GM12878 (cell line): ENCODE results near the gene SIT1. TPM values are rescaled to one million over a fixed set of nuclear protein-coding genes. Genes with fewer than 3 reads are reported as not detected.

ENCODE experiments used
- CHD1 ChIP-seq: IDR thresholded peaks from 2 replicates; pipeline ENCODE4 v1.6.1; 2012; ENCODE audit warnings: low read depth, low read length, improper control_type of control experiment
- CHD2 ChIP-seq: IDR thresholded peaks from 2 replicates; pipeline ENCODE4 v1.6.1; 2011; ENCODE audit warnings: low read depth, low read length, improper control_type of control experiment, borderline replicate concordance
- ETV6 ChIP-seq, 2 experiments: fragments of 450-650 bp in 1 of 2; IDR thresholded peaks in 1 of 2; conservative IDR thresholded peaks in 1 of 2; 2 replicates each; pipeline ENCODE4 v1.6.1; 2014; ENCODE audit warnings: antibody characterized with exemption in 1 of 2, borderline replicate concordance in 1 of 2, low read depth in 1 of 2, mild to moderate bottlenecking in 1 of 2, moderate library complexity in 1 of 2
- HCFC1 ChIP-seq: fragments of 150-350 bp; IDR thresholded peaks from 2 replicates; pipeline ENCODE4 v1.6.1; 2014; ENCODE audit warnings: low read length
- KLF5 ChIP-seq: fragments of 450-650 bp; IDR thresholded peaks from 2 replicates; pipeline ENCODE4 v1.6.1; 2014; ENCODE audit warnings: mild to moderate bottlenecking; ENCODE audit not compliant: partially characterized antibody
- MEF2B ChIP-seq: fragments of 450-650 bp; IDR thresholded peaks from 2 replicates; pipeline ENCODE4 v1.6.1; 2018; ENCODE audit warnings: mild to moderate bottlenecking, moderate library complexity; ENCODE audit not compliant: partially characterized antibody, poor library complexity, severe bottlenecking
- MXI1 ChIP-seq: fragments of 150-350 bp; IDR thresholded peaks from 2 replicates; pipeline ENCODE4 v1.6.1; 2011; ENCODE audit warnings: low read depth, mild to moderate bottlenecking, inconsistent platforms, low read length, improper control_type of control experiment
- POLR2A ChIP-seq: IDR thresholded peaks from 2 replicates; pipeline ENCODE4 v1.6.1; 2011; ENCODE audit warnings: low read depth, mild to moderate bottlenecking, low read length
- RAD21 ChIP-seq: IDR thresholded peaks from 2 replicates; pipeline ENCODE4 v1.6.1; 2011; ENCODE audit warnings: mild to moderate bottlenecking, low read depth, low read length, moderate library complexity; ENCODE audit not compliant: insufficient read depth
- RBBP5 ChIP-seq: fragments of 200-600 bp; sonication (generic); conservative IDR thresholded peaks from 2 replicates; pipeline ENCODE4 v1.6.1; 2016
- SREBF1 ChIP-seq: IDR thresholded peaks from 2 replicates; pipeline ENCODE4 v1.6.1; 2012; ENCODE audit warnings: mild to moderate bottlenecking, low read length
- YBX1 ChIP-seq: fragments of 450-650 bp; IDR thresholded peaks from 2 replicates; pipeline ENCODE4 v1.6.1; 2016; ENCODE audit warnings: antibody characterized with exemption
- ZSCAN29 ChIP-seq: fragments of 450-650 bp; IDR thresholded peaks from 2 replicates; pipeline ENCODE4 v1.6.1; 2017; ENCODE audit warnings: mild to moderate bottlenecking, moderate library complexity
- polyA plus RNA-seq, 11 experiments: library from polyadenylated mRNA; depleted of rRNA in 4 of 11; unstranded in 6 of 11; stranded (reverse) in 5 of 11; fragments of >200 nt; fragmentation: Nextera tagmentation in 4 of 11; fragmentation: Illumina TruSeq in 1 of 11; extraction: Ambion mirVana in 4 of 11; extraction: Trizol in 1 of 11; gene quantifications; 1 replicate in 1 of 11; 2 replicates in 10 of 11; pipeline versions ENCODE4 v1.2.1 to v1.2.3, GENCODE V29; 2011 to 2016; ENCODE audit warnings: inconsistent platforms in 2 of 11, missing spikeins in 2 of 11, low read depth in 1 of 11
- total RNA-seq, 4 experiments: library from RNA; depleted of rRNA in 3 of 4; stranded (reverse); fragments of >200 nt in 3 of 4; fragmentation: Illumina TruSeq in 1 of 4; extraction: Trizol in 1 of 4; gene quantifications; 2 replicates each; pipeline versions ENCODE4 v1.2.1 to v1.2.3, GENCODE V29; 2013 to 2021
- TF ChIP-seq, protein P1 (sequence below): fragments of 450-650 bp; IDR thresholded peaks from 2 replicates; pipeline ENCODE4 v1.6.1; 2017; ENCODE audit warnings: mild to moderate bottlenecking, moderate library complexity
- TF ChIP-seq, protein P2 (sequence below): IDR thresholded peaks from 2 replicates; pipeline ENCODE4 v1.6.1; 2011; ENCODE audit warnings: borderline replicate concordance, low read depth, mild to moderate bottlenecking, moderate library complexity, low read length; ENCODE audit not compliant: insufficient read depth, poor library complexity, severe bottlenecking
- TF ChIP-seq, protein P3 (sequence below): IDR thresholded peaks from 2 replicates; pipeline ENCODE4 v1.6.1; 2011; ENCODE audit warnings: borderline replicate concordance, low read depth, mild to moderate bottlenecking, moderate library complexity, mixed read lengths, low read length; ENCODE audit not compliant: insufficient read depth; ENCODE audit errors: extremely low read length
- TF ChIP-seq, protein P4 (sequence below): IDR thresholded peaks from 2 replicates; pipeline ENCODE4 v1.6.1; 2011; ENCODE audit warnings: low read depth, low read length, improper control_type of control experiment, borderline replicate concordance
- TF ChIP-seq, protein P5 (sequence below), 3 experiments: IDR thresholded peaks in 2 of 3; conservative IDR thresholded peaks in 1 of 3; 2 replicates each; pipeline ENCODE4 v1.5.1; 2011; ENCODE audit warnings: low read depth in 3 of 3, low read length in 3 of 3, mild to moderate bottlenecking in 3 of 3, control low read depth in 2 of 3, moderate library complexity in 2 of 3, inconsistent platforms in 1 of 3, mixed read lengths in 1 of 3; ENCODE audit not compliant: control insufficient read depth in 2 of 3, insufficient read depth in 1 of 3; ENCODE audit errors: extremely low read depth in 1 of 3

Gene SIT1
- total and polyA plus RNA-seq, 10 of the 15 experiments (the other 5 are each of a cell fraction or from before 2014, with no cell fraction given), result 0.97 to 137 (median 59.7) TPM

DNA sequence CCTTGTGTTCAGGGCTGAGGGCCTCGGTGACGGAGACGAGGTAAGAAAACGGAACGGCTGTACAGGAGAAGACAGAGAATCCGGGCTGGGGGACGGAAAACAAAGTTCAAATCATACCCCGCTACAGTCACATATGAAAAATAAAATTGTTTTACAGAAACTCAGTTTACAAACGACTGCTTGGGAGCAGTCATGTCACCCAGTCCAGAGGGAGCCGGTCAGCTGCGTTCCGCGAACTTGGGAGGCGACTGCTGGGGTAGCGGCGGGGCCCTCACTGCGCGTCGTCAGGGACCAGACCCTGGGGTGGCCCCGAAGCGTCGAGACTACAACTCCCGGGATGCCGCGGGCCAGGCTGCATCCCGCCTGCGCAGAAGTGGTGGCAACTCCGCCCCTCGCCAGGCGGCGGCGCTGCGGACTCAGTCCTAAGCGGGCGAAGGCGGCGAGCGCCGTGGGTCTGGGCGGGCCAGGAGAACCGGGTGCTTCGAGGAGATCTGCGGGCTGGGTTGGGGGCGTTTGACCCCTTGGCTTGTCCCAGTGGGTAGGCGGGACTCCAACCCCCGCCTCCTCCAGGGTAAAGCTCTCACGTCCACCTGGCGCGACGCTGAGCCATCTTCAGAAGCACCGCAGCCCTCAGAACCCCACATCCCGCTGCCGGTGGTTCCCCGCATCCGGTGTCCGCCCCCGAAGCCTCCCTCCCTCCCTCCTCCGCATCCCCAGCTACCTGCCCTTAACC is 4.0 kb downstream of the SIT1 start (continued):
- TF ChIP-seq, protein P1, sequence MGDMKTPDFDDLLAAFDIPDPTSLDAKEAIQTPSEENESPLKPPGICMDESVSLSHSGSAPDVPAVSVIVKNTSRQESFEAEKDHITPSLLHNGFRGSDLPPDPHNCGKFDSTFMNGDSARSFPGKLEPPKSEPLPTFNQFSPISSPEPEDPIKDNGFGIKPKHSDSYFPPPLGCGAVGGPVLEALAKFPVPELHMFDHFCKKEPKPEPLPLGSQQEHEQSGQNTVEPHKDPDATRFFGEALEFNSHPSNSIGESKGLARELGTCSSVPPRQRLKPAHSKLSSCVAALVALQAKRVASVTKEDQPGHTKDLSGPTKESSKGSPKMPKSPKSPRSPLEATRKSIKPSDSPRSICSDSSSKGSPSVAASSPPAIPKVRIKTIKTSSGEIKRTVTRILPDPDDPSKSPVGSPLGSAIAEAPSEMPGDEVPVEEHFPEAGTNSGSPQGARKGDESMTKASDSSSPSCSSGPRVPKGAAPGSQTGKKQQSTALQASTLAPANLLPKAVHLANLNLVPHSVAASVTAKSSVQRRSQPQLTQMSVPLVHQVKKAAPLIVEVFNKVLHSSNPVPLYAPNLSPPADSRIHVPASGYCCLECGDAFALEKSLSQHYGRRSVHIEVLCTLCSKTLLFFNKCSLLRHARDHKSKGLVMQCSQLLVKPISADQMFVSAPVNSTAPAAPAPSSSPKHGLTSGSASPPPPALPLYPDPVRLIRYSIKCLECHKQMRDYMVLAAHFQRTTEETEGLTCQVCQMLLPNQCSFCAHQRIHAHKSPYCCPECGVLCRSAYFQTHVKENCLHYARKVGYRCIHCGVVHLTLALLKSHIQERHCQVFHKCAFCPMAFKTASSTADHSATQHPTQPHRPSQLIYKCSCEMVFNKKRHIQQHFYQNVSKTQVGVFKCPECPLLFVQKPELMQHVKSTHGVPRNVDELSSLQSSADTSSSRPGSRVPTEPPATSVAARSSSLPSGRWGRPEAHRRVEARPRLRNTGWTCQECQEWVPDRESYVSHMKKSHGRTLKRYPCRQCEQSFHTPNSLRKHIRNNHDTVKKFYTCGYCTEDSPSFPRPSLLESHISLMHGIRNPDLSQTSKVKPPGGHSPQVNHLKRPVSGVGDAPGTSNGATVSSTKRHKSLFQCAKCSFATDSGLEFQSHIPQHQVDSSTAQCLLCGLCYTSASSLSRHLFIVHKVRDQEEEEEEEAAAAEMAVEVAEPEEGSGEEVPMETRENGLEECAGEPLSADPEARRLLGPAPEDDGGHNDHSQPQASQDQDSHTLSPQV, result no peak
- TF ChIP-seq MXI1 (peak; percentile 39; the same call in 1 of the 2 replicates), RBBP5 (no peak), RAD21 (peak; percentile 79), HCFC1 (peak; percentile 91), ZSCAN29 (no peak), SREBF1 (no peak), YBX1 (no peak), POLR2A (peak; percentile 74), CHD1 (no peak), CHD2 (peak; percentile 61), ETV6 (conservative IDR thresholded peaks at IDR 0.05 in 1 of 2, IDR thresholded peaks at IDR 0.05 in 1 of 2; ENCODE audit: borderline replicate concordance in 1 of 2, low read depth in 1 of 2) (no peak), KLF5 (no peak), MEF2B (peak; percentile 29)
- TF ChIP-seq, protein P2, sequence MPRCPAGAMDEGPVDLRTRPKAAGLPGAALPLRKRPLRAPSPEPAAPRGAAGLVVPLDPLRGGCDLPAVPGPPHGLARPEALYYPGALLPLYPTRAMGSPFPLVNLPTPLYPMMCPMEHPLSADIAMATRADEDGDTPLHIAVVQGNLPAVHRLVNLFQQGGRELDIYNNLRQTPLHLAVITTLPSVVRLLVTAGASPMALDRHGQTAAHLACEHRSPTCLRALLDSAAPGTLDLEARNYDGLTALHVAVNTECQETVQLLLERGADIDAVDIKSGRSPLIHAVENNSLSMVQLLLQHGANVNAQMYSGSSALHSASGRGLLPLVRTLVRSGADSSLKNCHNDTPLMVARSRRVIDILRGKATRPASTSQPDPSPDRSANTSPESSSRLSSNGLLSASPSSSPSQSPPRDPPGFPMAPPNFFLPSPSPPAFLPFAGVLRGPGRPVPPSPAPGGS, result peak; percentile 64
- TF ChIP-seq, protein P3, sequence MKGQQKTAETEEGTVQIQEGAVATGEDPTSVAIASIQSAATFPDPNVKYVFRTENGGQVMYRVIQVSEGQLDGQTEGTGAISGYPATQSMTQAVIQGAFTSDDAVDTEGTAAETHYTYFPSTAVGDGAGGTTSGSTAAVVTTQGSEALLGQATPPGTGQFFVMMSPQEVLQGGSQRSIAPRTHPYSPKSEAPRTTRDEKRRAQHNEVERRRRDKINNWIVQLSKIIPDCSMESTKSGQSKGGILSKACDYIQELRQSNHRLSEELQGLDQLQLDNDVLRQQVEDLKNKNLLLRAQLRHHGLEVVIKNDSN, result no peak
- TF ChIP-seq, protein P4, sequence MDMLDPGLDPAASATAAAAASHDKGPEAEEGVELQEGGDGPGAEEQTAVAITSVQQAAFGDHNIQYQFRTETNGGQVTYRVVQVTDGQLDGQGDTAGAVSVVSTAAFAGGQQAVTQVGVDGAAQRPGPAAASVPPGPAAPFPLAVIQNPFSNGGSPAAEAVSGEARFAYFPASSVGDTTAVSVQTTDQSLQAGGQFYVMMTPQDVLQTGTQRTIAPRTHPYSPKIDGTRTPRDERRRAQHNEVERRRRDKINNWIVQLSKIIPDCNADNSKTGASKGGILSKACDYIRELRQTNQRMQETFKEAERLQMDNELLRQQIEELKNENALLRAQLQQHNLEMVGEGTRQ, result no peak
- TF ChIP-seq, protein P5, sequence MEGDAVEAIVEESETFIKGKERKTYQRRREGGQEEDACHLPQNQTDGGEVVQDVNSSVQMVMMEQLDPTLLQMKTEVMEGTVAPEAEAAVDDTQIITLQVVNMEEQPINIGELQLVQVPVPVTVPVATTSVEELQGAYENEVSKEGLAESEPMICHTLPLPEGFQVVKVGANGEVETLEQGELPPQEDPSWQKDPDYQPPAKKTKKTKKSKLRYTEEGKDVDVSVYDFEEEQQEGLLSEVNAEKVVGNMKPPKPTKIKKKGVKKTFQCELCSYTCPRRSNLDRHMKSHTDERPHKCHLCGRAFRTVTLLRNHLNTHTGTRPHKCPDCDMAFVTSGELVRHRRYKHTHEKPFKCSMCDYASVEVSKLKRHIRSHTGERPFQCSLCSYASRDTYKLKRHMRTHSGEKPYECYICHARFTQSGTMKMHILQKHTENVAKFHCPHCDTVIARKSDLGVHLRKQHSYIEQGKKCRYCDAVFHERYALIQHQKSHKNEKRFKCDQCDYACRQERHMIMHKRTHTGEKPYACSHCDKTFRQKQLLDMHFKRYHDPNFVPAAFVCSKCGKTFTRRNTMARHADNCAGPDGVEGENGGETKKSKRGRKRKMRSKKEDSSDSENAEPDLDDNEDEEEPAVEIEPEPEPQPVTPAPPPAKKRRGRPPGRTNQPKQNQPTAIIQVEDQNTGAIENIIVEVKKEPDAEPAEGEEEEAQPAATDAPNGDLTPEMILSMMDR (IDR thresholded peaks at IDR 0.05 in 2 of 3, conservative IDR thresholded peaks at IDR 0.05 in 1 of 3; ENCODE audit: control insufficient read depth in 2 of 3, extremely low read depth in 1 of 3, insufficient read depth in 1 of 3, low read depth in 3 of 3, low read length in 3 of 3), result peak; percentile 98
